WTC11 (cell line): ENCODE results near the gene ZC2HC1B.

Experiments
- TEAD4 ChIP-seq: sonication (generic); formaldehyde crosslinking; IDR thresholded peaks from 2 replicates; pipeline ENCODE4 v1.8.0; 2022; ENCODE audit warnings: mild to moderate bottlenecking, missing genetic modification reagents
- ZNF232 ChIP-seq: sonication (generic); formaldehyde crosslinking; IDR thresholded peaks from 2 replicates; pipeline ENCODE4 v1.8.0; 2022; ENCODE audit warnings: mild to moderate bottlenecking, missing genetic modification reagents
- TF ChIP-seq, protein P1 (sequence below): fragments of 200-600 bp; IDR thresholded peaks from 2 replicates; pipeline ENCODE4 v1.8.0; 2022; ENCODE audit warnings: antibody characterized with exemption

DNA sequence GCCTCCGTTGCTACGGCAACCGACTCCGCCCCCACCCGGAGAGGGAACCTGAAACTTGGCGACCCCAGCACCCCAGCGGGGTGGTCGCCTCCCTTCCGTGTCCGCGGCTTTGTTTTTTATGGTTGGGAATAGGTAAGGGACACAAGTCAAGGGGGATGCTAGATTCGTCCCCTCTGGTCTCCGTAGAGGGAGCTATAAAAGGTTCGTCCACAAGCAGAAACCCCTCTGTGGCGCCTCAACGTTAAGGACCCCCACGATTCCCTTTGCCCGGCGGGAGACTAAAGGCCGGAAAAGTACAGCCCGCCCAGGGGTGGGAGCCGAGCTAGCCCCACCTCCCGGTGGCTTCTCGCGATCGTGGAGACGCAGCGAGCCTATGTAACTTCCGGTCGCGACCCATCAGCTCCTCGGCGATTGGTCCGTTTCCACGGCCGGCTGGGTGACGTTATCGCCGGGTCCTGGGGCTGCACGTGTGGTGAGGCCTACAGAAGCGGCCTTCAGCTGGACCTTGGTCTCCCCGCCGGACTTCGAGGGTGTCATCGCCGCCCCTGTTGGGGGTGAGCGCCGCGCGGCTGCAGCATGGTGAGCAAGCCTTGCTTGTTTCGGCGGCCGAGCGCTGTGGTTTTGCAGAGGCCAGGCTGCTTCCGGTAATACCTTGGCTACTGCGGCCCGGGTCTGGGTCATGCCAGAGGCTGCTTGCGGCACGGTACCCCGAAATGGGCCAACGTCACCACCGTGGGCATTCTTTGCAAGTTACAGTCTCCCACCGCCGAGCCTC, 21.2 kb upstream of the ZC2HC1B start, which contains the start of gene LTV1:
- TF ChIP-seq ZNF232 (CRISPR knock-in tag) (no peak; the same call in 1 of the 2 replicates), TEAD4 (CRISPR knock-in tag) (0 out of 2 replicates have a peak, but pooled peaks have one; percentile 54)
- TF ChIP-seq, protein P1, sequence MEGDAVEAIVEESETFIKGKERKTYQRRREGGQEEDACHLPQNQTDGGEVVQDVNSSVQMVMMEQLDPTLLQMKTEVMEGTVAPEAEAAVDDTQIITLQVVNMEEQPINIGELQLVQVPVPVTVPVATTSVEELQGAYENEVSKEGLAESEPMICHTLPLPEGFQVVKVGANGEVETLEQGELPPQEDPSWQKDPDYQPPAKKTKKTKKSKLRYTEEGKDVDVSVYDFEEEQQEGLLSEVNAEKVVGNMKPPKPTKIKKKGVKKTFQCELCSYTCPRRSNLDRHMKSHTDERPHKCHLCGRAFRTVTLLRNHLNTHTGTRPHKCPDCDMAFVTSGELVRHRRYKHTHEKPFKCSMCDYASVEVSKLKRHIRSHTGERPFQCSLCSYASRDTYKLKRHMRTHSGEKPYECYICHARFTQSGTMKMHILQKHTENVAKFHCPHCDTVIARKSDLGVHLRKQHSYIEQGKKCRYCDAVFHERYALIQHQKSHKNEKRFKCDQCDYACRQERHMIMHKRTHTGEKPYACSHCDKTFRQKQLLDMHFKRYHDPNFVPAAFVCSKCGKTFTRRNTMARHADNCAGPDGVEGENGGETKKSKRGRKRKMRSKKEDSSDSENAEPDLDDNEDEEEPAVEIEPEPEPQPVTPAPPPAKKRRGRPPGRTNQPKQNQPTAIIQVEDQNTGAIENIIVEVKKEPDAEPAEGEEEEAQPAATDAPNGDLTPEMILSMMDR: no peak
